Ectodermal cell (in vitro differentiated cells): Measurements from ENCODE around the gene EPB41L5.
"Not testable (repeated sequence)": the region's sequence is repeated elsewhere in the genome, so short reads cannot be mapped to it uniquely, and the experiment has no call there.

Source experiments
- H3K27ac ChIP-seq: 2 replicates; pipeline ENCODE4 v1.7.0; 2013; ENCODE audit warnings: mild to moderate bottlenecking, low read depth, low read length; ENCODE audit not compliant: insufficient read depth, poor library complexity, severe bottlenecking
- H3K27me3 ChIP-seq: 2 replicates; pipeline ENCODE4 v1.7.0; 2013; ENCODE audit warnings: mild to moderate bottlenecking, low read length; ENCODE audit not compliant: insufficient read depth, control insufficient read depth, poor library complexity, severe bottlenecking
- H3K36me3 ChIP-seq: one replicate; pipeline ENCODE4 v1.7.0; 2013; ENCODE audit warnings: low read length; ENCODE audit not compliant: control insufficient read depth, insufficient read depth
- H3K4me1 ChIP-seq: one replicate; pipeline ENCODE4 v1.7.0; 2013; ENCODE audit warnings: low read length; ENCODE audit not compliant: control insufficient read depth, insufficient read depth
- H3K4me3 ChIP-seq: 2 replicates; pipeline ENCODE4 v1.7.0; 2013; ENCODE audit warnings: low read depth, low read length, control low read depth; ENCODE audit not compliant: insufficient read depth
- H3K9me3 ChIP-seq: 2 replicates; pipeline ENCODE4 v1.7.0; 2013; ENCODE audit warnings: mild to moderate bottlenecking, low read length, moderate library complexity; ENCODE audit not compliant: control insufficient read depth
- WGBS, 2 experiments: methylation state at CpG; one replicate each; pipeline ENCODE4 v1.1.7; 2013; ENCODE audit warnings: missing lambda C conversion rate in 2 of 2; 5-methylcytosine and 5-hydroxymethylcytosine counted together

The EPB41L5 gene

GRCh38 chr2:120179396-120179795 lies 166.5 kb downstream of the EPB41L5 start:
- Histone ChIP-seq H3K4me3 (no peak overlapping the region), H3K4me1 (peaks cover 3% of the 10 kb centered on the region), H3K27me3 (no peaks in the 10 kb centered on the region), H3K27ac (no peak overlapping the region), H3K9me3 (no peaks in the 10 kb centered on the region), H3K36me3 (no peaks in the 10 kb centered on the region)
- WGBS, 2 experiments, result 95 to 99% methylated on average over 3 of the region's 3 CpGs

GRCh38 chr2:120180066-120180465 lies 167.2 kb downstream of the EPB41L5 start:
- Histone ChIP-seq H3K4me3 (no peak overlapping the region), H3K9me3 (no peaks in the 10 kb centered on the region), H3K4me1 (peaks cover 3% of the 10 kb centered on the region), H3K27ac (no peak overlapping the region), H3K36me3 (no peaks in the 10 kb centered on the region), H3K27me3 (no peaks in the 10 kb centered on the region)
- WGBS, 2 experiments, result 48 to 62% methylated on average over 3 of the region's 3 CpGs

- no peaks in the 10 kb centered on the region for H3K27me3 ChIP-seq
- H3K4me1 ChIP-seq, result peaks cover 3% of the 10 kb centered on the region
- no peak overlapping the region for H3K27ac ChIP-seq
- no peaks in the 10 kb centered on the region for H3K9me3 ChIP-seq
- no peak overlapping the region for H3K4me3 ChIP-seq
- no peaks in the 10 kb centered on the region for H3K36me3 ChIP-seq
- 85 to 91% methylated on average over 5 of the region's 5 CpGs for WGBS, 2 experiments
These were observed 169.2 kb downstream of the EPB41L5 start for GRCh38 chr2:120182019-120182560.

GRCh38 chr2:120189189-120189588 lies 176.3 kb downstream of the EPB41L5 start:
- H3K4me3 ChIP-seq, result no peak overlapping the region
- 87% methylated on average over 1 of the region's 1 CpG for WGBS, 2 experiments
- H3K27ac ChIP-seq, result no peak overlapping the region
- no peaks in the 10 kb centered on the region for H3K36me3 ChIP-seq
- H3K27me3 ChIP-seq, result no peaks in the 10 kb centered on the region
- H3K9me3 ChIP-seq, result no peaks in the 10 kb centered on the region
- H3K4me1 ChIP-seq, result no peaks in the 10 kb centered on the region

- H3K27me3 ChIP-seq, result no peaks in the 10 kb centered on the region
These were observed 179.4 kb downstream of the EPB41L5 start for GRCh38 chr2:120192280-120192679.

GRCh38 chr2:120195553-120195952 lies 182.7 kb downstream of the EPB41L5 start:
- Histone ChIP-seq H3K4me3 (no peak overlapping the region), H3K9me3 (no peaks in the 10 kb centered on the region), H3K4me1 (no peaks in the 10 kb centered on the region), H3K27ac (no peak overlapping the region), H3K36me3 (no peaks in the 10 kb centered on the region), H3K27me3 (no peaks in the 10 kb centered on the region)
- 89 to 95% methylated on average over 1 of the region's 1 CpG for WGBS, 2 experiments

More at GRCh38 chr2:120192280-120192679, 179.4 kb downstream of the EPB41L5 start:
- WGBS, 2 experiments, result no CpG with 5 or more reads among the region's 1 CpG
- H3K27ac ChIP-seq, result no peak overlapping the region
- H3K4me1 ChIP-seq, result no peaks in the 10 kb centered on the region
- H3K36me3 ChIP-seq, result no peaks in the 10 kb centered on the region
- H3K4me3 ChIP-seq, result no peak overlapping the region
- H3K9me3 ChIP-seq, result no peaks in the 10 kb centered on the region

GRCh38 chr2:120199817-120200459 lies 187.1 kb downstream of the EPB41L5 start:
- not testable (repeated sequence) for H3K27ac ChIP-seq, H3K9me3 ChIP-seq, H3K4me1 ChIP-seq, H3K4me3 ChIP-seq, H3K36me3 ChIP-seq, H3K27me3 ChIP-seq
- 93 to 94% methylated on average over 10 of the region's 10 CpGs for WGBS, 2 experiments

GRCh38 chr2:120203251-120204021 lies 190.6 kb downstream of the EPB41L5 start:
- 91% methylated on average over 10 of the region's 10 CpGs for WGBS, 2 experiments

GRCh38 chr2:120204022-120204405 lies 191.1 kb downstream of the EPB41L5 start:
- Histone ChIP-seq H3K4me1 (no peaks in the 10 kb centered on the region), H3K9me3 (no peaks in the 10 kb centered on the region), H3K27me3 (no peaks in the 10 kb centered on the region), H3K36me3 (no peaks in the 10 kb centered on the region), H3K4me3 (no peak overlapping the region), H3K27ac (no peak overlapping the region)
- 89% methylated on average over 5 of the region's 5 CpGs for WGBS, 2 experiments

More at GRCh38 chr2:120203251-120204021, 190.6 kb downstream of the EPB41L5 start:
- no peak overlapping the region for H3K4me3 ChIP-seq
- no peaks in the 10 kb centered on the region for H3K36me3 ChIP-seq
- no peaks in the 10 kb centered on the region for H3K27me3 ChIP-seq
- H3K4me1 ChIP-seq, result no peaks in the 10 kb centered on the region
- H3K9me3 ChIP-seq, result no peaks in the 10 kb centered on the region
- no peak overlapping the region for H3K27ac ChIP-seq

- Histone ChIP-seq H3K4me1 (no peaks in the 10 kb centered on the region), H3K36me3 (no peaks in the 10 kb centered on the region)
- 62 to 65% methylated on average over 3 of the region's 3 CpGs for WGBS, 2 experiments
These were observed 191.5 kb downstream of the EPB41L5 start for GRCh38 chr2:120204417-120204816.

More at GRCh38 chr2:120204417-120204816, 191.5 kb downstream of the EPB41L5 start:
- Histone ChIP-seq H3K9me3 (no peaks in the 10 kb centered on the region), H3K27ac (no peak overlapping the region), H3K4me3 (no peak overlapping the region), H3K27me3 (no peaks in the 10 kb centered on the region)
